ENCODE measurements around the gene CCDC86.

DNA sequence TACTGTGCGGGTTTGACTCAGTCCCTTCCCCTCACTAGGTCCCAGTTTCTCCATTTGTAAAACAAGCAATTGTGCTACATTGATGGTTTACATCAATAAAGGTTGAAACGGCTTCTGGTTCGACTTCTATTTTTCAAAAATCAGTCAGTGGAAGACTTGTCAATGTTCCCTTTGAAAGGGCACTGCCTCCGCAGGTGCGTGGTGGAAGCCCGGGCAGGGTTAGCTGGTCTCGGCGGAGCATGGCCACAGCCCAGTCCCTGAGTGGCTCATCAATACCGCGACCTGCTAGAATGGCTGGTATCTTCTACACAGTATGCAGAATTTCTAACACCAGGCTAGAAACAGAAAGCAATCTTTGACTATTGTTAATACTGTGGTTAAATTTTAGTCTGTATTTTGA, 40.7 kb upstream of the CCDC86 start:
- TF ChIP-seq SP1 (IDR thresholded peaks at IDR 0.05; ENCODE audit: low read depth, low read length) (no peak), POLR2A (IDR thresholded peaks at IDR 0.05; ENCODE audit: low read depth, low read length) (no peak), CREM (IDR thresholded peaks at IDR 0.05; ENCODE audit: low read depth) (no peak), FOXK2 (IDR thresholded peaks at IDR 0.05) (no peak)

All from GM12878 (cell line).